HG02588 (cell line): ENCODE measurements around the gene SIMC1.
A peak's percentile ranks its signal among the peaks of the same experiment; 100 is the strongest.
"Not testable (repeated sequence)": the region's sequence is repeated elsewhere in the genome, so short reads cannot be mapped to it uniquely, and the experiment has no call there.

Source experiments
- ATAC-seq: cut with Tn5 transposase; IDR thresholded peaks from one replicate; pipeline ENCODE4 v1.9.1; 2021; ENCODE audit warnings: mild to moderate bottlenecking, moderate library complexity; ENCODE audit not compliant: unreplicated experiment

Gene SIMC1

GRCh38 chr5:176237971-176238644, at the start of gene SIMC1:
TSS of gene SIMC1 (plus strand) at chr5:176238424. CDS start at chr5:176238509, 85 bp downstream.
- ATAC-seq, result peak; percentile 80

GRCh38 chr5:176188506-176189193, 49.6 kb upstream of the SIMC1 start:
- ATAC-seq, result no peak

- no peak for ATAC-seq
These were observed 48.4 kb upstream of the SIMC1 start for GRCh38 chr5:176189857-176190256.

- no peak for ATAC-seq
These were observed 47.1 kb upstream of the SIMC1 start for GRCh38 chr5:176190886-176191755.

GRCh38 chr5:176192094-176192721, 46.0 kb upstream of the SIMC1 start:
- ATAC-seq, result no peak

GRCh38 chr5:176192722-176193117, 45.5 kb upstream of the SIMC1 start:
- ATAC-seq, result not testable (repeated sequence)

- not testable (repeated sequence) for ATAC-seq
These were observed 44.6 kb upstream of the SIMC1 start for GRCh38 chr5:176193636-176194035.

- not testable (repeated sequence) for ATAC-seq
These were observed 43.8 kb upstream of the SIMC1 start for GRCh38 chr5:176194238-176195083.

- not testable (repeated sequence) for ATAC-seq
These were observed 43.2 kb upstream of the SIMC1 start for GRCh38 chr5:176195084-176195413.

GRCh38 chr5:176195487-176196207, 42.6 kb upstream of the SIMC1 start:
- not testable (repeated sequence) for ATAC-seq

GRCh38 chr5:176196781-176197180, 41.4 kb upstream of the SIMC1 start:
- not testable (repeated sequence) for ATAC-seq

- not testable (repeated sequence) for ATAC-seq
These were observed 40.9 kb upstream of the SIMC1 start for GRCh38 chr5:176197234-176197858.

GRCh38 chr5:176198299-176198698, 39.9 kb upstream of the SIMC1 start:
- ATAC-seq, result not testable (repeated sequence)

- ATAC-seq, result not testable (repeated sequence)
These were observed 39.1 kb upstream of the SIMC1 start for GRCh38 chr5:176198991-176199733.

GRCh38 chr5:176199803-176200399, 38.3 kb upstream of the SIMC1 start:
- not testable (repeated sequence) for ATAC-seq

- ATAC-seq, result no peak
These were observed 36.4 kb upstream of the SIMC1 start for GRCh38 chr5:176201811-176202210.

- no peak for ATAC-seq
These were observed 35.1 kb upstream of the SIMC1 start for GRCh38 chr5:176203086-176203485.

- not testable (repeated sequence) for ATAC-seq
These were observed 34.7 kb upstream of the SIMC1 start for GRCh38 chr5:176203535-176203934.
